K562 (cell line): ENCODE results near the gene CGNL1. TPM values are rescaled to one million over a fixed set of nuclear protein-coding genes. Genes with fewer than 3 reads are reported as not detected.

Experiments
- ATAC-seq: fragments of 200-7000 bp; cut with Tn5 transposase; 3 replicates; pipeline ENCODE4 v1.9.1; 2020; ENCODE audit warnings: moderate library complexity
- BruUV-seq: library from RNA; stranded (reverse); fragments of 400-500 nt; replicated peaks from 2 replicates; lab custom pipeline; 2021; lab: Mats Ljungman, UMichigan
- CTCF ChIA-PET: fragments of 300-600 bp; formaldehyde crosslinking; extraction: SDS; loops from one replicate; lab custom pipeline; 2021; ENCODE audit warnings: low intra/inter-chr PET ratio; lab: Yijun Ruan, JAX
- POLR2A ChIA-PET: fragments of 300-600, 350-650 bp; sonication (Branson Sonifier 250); formaldehyde crosslinking; extraction: SDS; loops from one replicate; lab custom pipeline; 2021; ENCODE audit warnings: antibody characterized with exemption, inconsistent platforms; lab: Yijun Ruan, JAX
- DNase-seq, 4 experiments: peaks; one replicate each; pipeline versions ENCODE4 v3.0.0 to v3.0.0-alpha.2; 2011 to 2018; ENCODE audit warnings: low spot score in 3 of 4, mixed read lengths in 3 of 4; ENCODE audit errors: extremely low read depth in 1 of 4
- FAIRE-seq: peaks from 2 replicates; lab custom pipeline; 2011; peaks lifted over from hg19 to GRCh38; lab: Jason Lieb, UNC
- H2AFZ ChIP-seq: 2 replicates; pipeline ENCODE4 v1.6.0; 2011; ENCODE audit warnings: low read depth, low read length, control low read depth, inconsistent platforms
- H3K27ac ChIP-seq: fragments of 200-600 bp; 3 replicates; pipeline ENCODE4 v1.8.0; 2011; ENCODE audit warnings: low read depth, mild to moderate bottlenecking, control low read depth, inconsistent platforms, low read length, moderate library complexity, mixed read lengths; ENCODE audit errors: extremely low read depth
- H3K27me3 ChIP-seq, 2 experiments: fragments of 300-600 bp in 1 of 2; 2 replicates in 1 of 2; 3 replicates in 1 of 2; pipeline versions ENCODE4 v1.6.0 to v1.8.0; 2011; ENCODE audit warnings: inconsistent platforms in 2 of 2, low read length in 2 of 2, mild to moderate bottlenecking in 1 of 2, mixed read lengths in 1 of 2, moderate library complexity in 1 of 2; ENCODE audit not compliant: control insufficient read depth in 2 of 2, insufficient read depth in 2 of 2
- H3K36me3 ChIP-seq: fragments of 300-600 bp; 3 replicates; pipeline ENCODE4 v1.8.0; 2011; ENCODE audit warnings: mild to moderate bottlenecking, low read length, inconsistent platforms; ENCODE audit not compliant: control insufficient read depth, insufficient read depth
- H3K4me1 ChIP-seq, 2 experiments: fragments of 200-600 bp in 1 of 2; replicated peaks in 1 of 2; 2 replicates in 1 of 2; 3 replicates in 1 of 2; pipeline versions ENCODE4 v1.5.1 to v1.8.0; 2011; ENCODE audit warnings: inconsistent platforms in 2 of 2, low read length in 2 of 2, mild to moderate bottlenecking in 1 of 2, mixed read lengths in 1 of 2, moderate library complexity in 1 of 2; ENCODE audit not compliant: control insufficient read depth in 2 of 2, insufficient read depth in 2 of 2
- H3K4me2 ChIP-seq: 2 replicates; pipeline ENCODE4 v1.6.1; 2011; ENCODE audit warnings: low read length, control low read depth, inconsistent platforms, mixed read lengths; ENCODE audit not compliant: insufficient read depth
- H3K4me3 ChIP-seq: fragments of 200-600 bp; sonication (generic), shearing (Covaris generic); 2 replicates; pipeline ENCODE4 v1.5.1; 2016; ENCODE audit warnings: control low read depth, inconsistent platforms
- H3K79me2 ChIP-seq: fragments of 200-600 bp; 3 replicates; pipeline ENCODE4 v1.8.0; 2011; ENCODE audit warnings: low read length, inconsistent platforms; ENCODE audit not compliant: control insufficient read depth, insufficient read depth
- H3K9ac ChIP-seq, 2 experiments: 2 replicates each; pipeline versions ENCODE4 v1.6.0 to v1.6.1; 2011; ENCODE audit warnings: low read depth in 2 of 2, low read length in 2 of 2, control low read depth in 1 of 2, inconsistent platforms in 1 of 2, mild to moderate bottlenecking in 1 of 2, mixed read lengths in 1 of 2; ENCODE audit not compliant: insufficient read depth in 1 of 2
- H3K9me1 ChIP-seq: one replicate; pipeline ENCODE4 v1.6.0; 2011; ENCODE audit warnings: inconsistent platforms, mild to moderate bottlenecking, low read length, moderate library complexity; ENCODE audit not compliant: control insufficient read depth, insufficient read depth
- H3K9me3 ChIP-seq: replicated peaks from 2 replicates; pipeline ENCODE4 v1.5.1; 2011; ENCODE audit warnings: low read depth, low read length, inconsistent platforms; ENCODE audit not compliant: control insufficient read depth, insufficient read depth
- H4K20me1 ChIP-seq: replicated peaks from 2 replicates; pipeline ENCODE4 v1.6.1; 2011; ENCODE audit warnings: low read length, inconsistent platforms, mixed read lengths; ENCODE audit not compliant: control insufficient read depth, insufficient read depth
- CXXC5 ChIP-seq: fragments of 250-450 bp; sonication (Bioruptor Pico); IDR thresholded peaks from 2 replicates; pipeline ENCODE4 v1.8.0; 2022; ENCODE audit warnings: inconsistent platforms, mild to moderate bottlenecking, moderate library complexity
- HNRNPL ChIP-seq: fragments of 200-400 bp; formaldehyde crosslinking; IDR thresholded peaks from 2 replicates; pipeline ENCODE4 v1.6.1; 2017; ENCODE audit warnings: low read depth, mild to moderate bottlenecking, low read length
- NCOA4 ChIP-seq: fragments of 450-650 bp; IDR thresholded peaks from 2 replicates; pipeline ENCODE4 v1.6.1; 2018; ENCODE audit warnings: mild to moderate bottlenecking; ENCODE audit not compliant: partially characterized antibody
- ZNF175 ChIP-seq: fragments of 200-800 bp; sonication (Bioruptor generic); IDR thresholded peaks from 2 replicates; pipeline ENCODE4 v1.6.1; 2016; ENCODE audit warnings: low read depth, mild to moderate bottlenecking, missing genetic modification characterization, missing compliant biosample characterization
- ZNF280B ChIP-seq: fragments of 250-450 bp; sonication (Bioruptor Pico); IDR thresholded peaks from 2 replicates; pipeline ENCODE4 v1.5.1; 2021; ENCODE audit warnings: mild to moderate bottlenecking
- WGBS: fragments of 100-300 bp; shearing (Covaris generic); methylation state at CpG from one replicate; pipeline ENCODE4 v1.1.6; 2016; ENCODE audit warnings: low coverage, mixed read lengths; ENCODE audit not compliant: insufficient coverage; ENCODE audit errors: missing lambda C conversion rate; 5-methylcytosine and 5-hydroxymethylcytosine counted together
- in situ Hi-C: fragments of 300-500 bp; cut with MboI; formaldehyde crosslinking; loops from 4 replicates; pipeline ENCODE4 v1.15.0; 2018; ENCODE audit warnings: inconsistent platforms, mixed read lengths
- intact Hi-C: fragments of 100-400 bp; cut with micrococcal nuclease; formaldehyde crosslinking; loops from 2 replicates; pipeline ENCODE4 v1.14.2; 2022
- polyA plus RNA-seq, 8 experiments: library from polyadenylated mRNA; depleted of rRNA in 4 of 8; stranded (reverse) in 5 of 8; unstranded in 3 of 8; fragments of >200 nt; fragmentation: Nextera tagmentation in 2 of 8; fragmentation: Illumina TruSeq in 1 of 8; extraction: Ambion mirVana in 2 of 8; extraction: Trizol in 1 of 8; gene quantifications; 2 replicates each; pipeline versions ENCODE4 v1.2.1 to v1.2.3, GENCODE V29; 2011 to 2014; ENCODE audit warnings: inconsistent platforms in 1 of 8, missing spikeins in 1 of 8
- total RNA-seq, 7 experiments: library from RNA; depleted of rRNA in 6 of 7; stranded (reverse); fragments of >200 nt in 6 of 7; fragmentation: Illumina TruSeq in 2 of 7; extraction: Trizol in 2 of 7; gene quantifications; 2 replicates each; pipeline versions ENCODE4 v1.2.1 to v1.2.3, GENCODE V29; 2011 to 2021; ENCODE audit warnings: low replicate concordance in 1 of 7

The CGNL1 gene
- total and polyA plus RNA-seq, 9 of the 15 experiments (the other 6 are each of a cell fraction or from before 2014, with no cell fraction given), result 0.01 to 0.07 TPM; not detected in 7

GRCh38 chr15:57398336-57398735 lies 22.0 kb downstream of the CGNL1 start:
- 2% methylated on average over 6 of the region's 6 CpGs for WGBS
- FAIRE-seq, result no peak
- ATAC-seq, result no peak

More at GRCh38 chr15:57398336-57398735, 22.0 kb downstream of the CGNL1 start:
- no peak overlapping the region for H2AFZ ChIP-seq
- CTCF ChIA-PET, result no interaction called here
- H3K4me2 ChIP-seq, result no peak overlapping the region
- POLR2A ChIA-PET, result no interaction called here
- no peaks in the 10 kb centered on the region for H4K20me1 ChIP-seq
- no peaks in the 10 kb centered on the region for H3K36me3 ChIP-seq
- intact Hi-C loops, result no loop called here
- no peaks in the 10 kb centered on the region for H3K79me2 ChIP-seq
- no TSS peak for BruUV-seq
- no peak overlapping the region for H3K9ac ChIP-seq
- no peaks in the 10 kb centered on the region for H3K9me3 ChIP-seq
- peaks cover 16 to 28% of the 10 kb centered on the region in 2 experiments; a peak in 4 of 5 replicates for H3K27me3 ChIP-seq
- H3K4me3 ChIP-seq, result no peak overlapping the region
- no peak for DNase-seq
- in situ Hi-C loops, result no loop called here
- no peaks in the 10 kb centered on the region for H3K9me1 ChIP-seq
- TF ChIP-seq ZNF280B (CRISPR knock-in tag) (no peak), HNRNPL (no peak), NCOA4 (no peak), CXXC5 (CRISPR knock-in tag) (no peak), ZNF175 (no peak)
- no peaks in the 10 kb centered on the region for H3K4me1 ChIP-seq
- H3K27ac ChIP-seq, result no peak overlapping the region
